Measurements from ENCODE around the gene CNTRL. TPM values are rescaled to one million over a fixed set of nuclear protein-coding genes. Genes with fewer than 3 reads are reported as not detected.
A peak's percentile ranks its signal among the peaks of the same experiment; 100 is the strongest.

CNTRL gene
- total RNA-seq, 2 donors from 2014 or later, result 4.8 to 5.4 TPM

GRCh38 chr9:121192959-121193640 is 118.3 kb downstream of the CNTRL start:
- intact Hi-C loops (cut with DNase I), result no loop called here
- ATAC-seq (no peak), DNase-seq (no peak)

GRCh38 chr9:121194730-121195129 is 120.0 kb downstream of the CNTRL start:
- intact Hi-C loops (cut with DNase I), result no loop called here
- ATAC-seq, result no peak
- DNase-seq, result no peak

- intact Hi-C loops (cut with DNase I), result no loop called here
- DNase-seq (no peak), ATAC-seq (no peak)
Measured at GRCh38 chr9:121196389-121196788, 121.6 kb downstream of the CNTRL start.

GRCh38 chr9:121197132-121197531 is 122.4 kb downstream of the CNTRL start:
- no peak for ATAC-seq
- no peak for DNase-seq
- intact Hi-C loops (cut with DNase I), result no loop called here

- DNase-seq (no peak), ATAC-seq (no peak)
- intact Hi-C loops (cut with DNase I), result no loop called here
Measured at GRCh38 chr9:121198512-121199042, 123.8 kb downstream of the CNTRL start.

- DNase-seq (no peak), ATAC-seq (no peak)
- intact Hi-C loops (cut with DNase I), result loop anchor here in 1 of 2 donors (10.0 kb wide), 1 partner anchor 175 kb away; the partner anchor contains the start of gene STOM
Measured at GRCh38 chr9:121199921-121200320, 125.2 kb downstream of the CNTRL start.

- ATAC-seq (no peak), DNase-seq (no peak)
- intact Hi-C loops (cut with DNase I), result loop anchor here in 1 of 2 donors (10.0 kb wide), 1 partner anchor 174 kb away; the partner anchor contains the start of gene STOM
Measured at GRCh38 chr9:121200356-121200755, 125.6 kb downstream of the CNTRL start.

- intact Hi-C loops (cut with DNase I), result loop anchor here in 1 of 2 donors (10.0 kb wide), 1 partner anchor 174 kb away; the partner anchor contains the start of gene STOM
- DNase-seq (no peak), ATAC-seq (peak; percentile 50 to 73)
Measured at GRCh38 chr9:121201045-121201737, 126.4 kb downstream of the CNTRL start.

- DNase-seq (peak; percentile 100), ATAC-seq (peak; percentile 97 to 98)
- intact Hi-C loops (cut with DNase I), result loop anchor here in 1 of 2 donors (10.0 kb wide), 1 partner anchor 173 kb away; the partner anchor contains the start of gene STOM
Measured at GRCh38 chr9:121201738-121202533, 127.2 kb downstream of the CNTRL start, which contains the start of gene RAB14. Gene RAB14 (minus strand): TSS chr9:121201869. CDS start chr9:121193412, 8,457 bp downstream.

GRCh38 chr9:121204121-121204520 is 129.4 kb downstream of the CNTRL start:
- DNase-seq, result no peak
- intact Hi-C loops (cut with DNase I), result loop anchor here in 1 of 2 donors (10.0 kb wide), 1 partner anchor 171 kb away; the partner anchor contains the start of gene STOM
- no peak for ATAC-seq

- intact Hi-C loops (cut with DNase I), result loop anchor here in 1 of 2 donors (10.0 kb wide), 1 partner anchor 170 kb away; the partner anchor contains the start of gene STOM
- ATAC-seq, result no peak
Measured at GRCh38 chr9:121204611-121205010, 129.9 kb downstream of the CNTRL start.

GRCh38 chr9:121206516-121207370 is 132.0 kb downstream of the CNTRL start:
- ATAC-seq, result no peak
- intact Hi-C loops (cut with DNase I), result loop anchor here in 1 of 2 donors (10.0 kb wide), 1 partner anchor 168 kb away; the partner anchor contains the start of gene STOM
- no peak for DNase-seq

More at GRCh38 chr9:121204611-121205010, 129.9 kb downstream of the CNTRL start:
- no peak for DNase-seq

GRCh38 chr9:121207371-121207940 is 132.7 kb downstream of the CNTRL start:
- no peak for ATAC-seq
- intact Hi-C loops (cut with DNase I), result loop anchor here in 1 of 2 donors (10.0 kb wide), 1 partner anchor 167 kb away; the partner anchor contains the start of gene STOM
- no peak for DNase-seq

GRCh38 chr9:121210536-121210935 is 135.8 kb downstream of the CNTRL start:
- DNase-seq (no peak), ATAC-seq (no peak)
- intact Hi-C loops (cut with DNase I), result loop anchor here (5.0 to 10.0 kb wide), 4 partner anchors 57 to 187 kb away; partner anchors contain the start of gene GSN (in 1 of the 2)

GRCh38 chr9:121213136-121213806 is 138.5 kb downstream of the CNTRL start:
- ATAC-seq (peak; percentile 95 to 97), DNase-seq (peak; percentile 89)
- intact Hi-C loops (cut with DNase I), result loop anchor here (2.0 to 10.0 kb wide), 5 partner anchors 54 to 186 kb away; partner anchors contain the start of gene GSN (in 1 of the 2)

GRCh38 chr9:121214005-121214404 is 139.2 kb downstream of the CNTRL start:
- ATAC-seq (no peak), DNase-seq (no peak)
- intact Hi-C loops (cut with DNase I), result loop anchor here (5.0 to 10.0 kb wide), 4 partner anchors 53 to 183 kb away; partner anchors contain the start of gene GSN (in 1 of the 2)
